HG02884 (cell line): ENCODE measurements around the gene ACBD6.

Source experiments
- ATAC-seq: cut with Tn5 transposase; IDR thresholded peaks from one replicate; pipeline ENCODE4 v1.9.1; 2021; ENCODE audit warnings: mild to moderate bottlenecking, moderate library complexity; ENCODE audit not compliant: unreplicated experiment

ACBD6 gene

GRCh38 chr1:180258935-180259334 is 243.4 kb downstream of the ACBD6 start:
- ATAC-seq: no peak

- no peak for ATAC-seq
Observed at GRCh38 chr1:180258290-180258689, 244.1 kb downstream of the ACBD6 start.

GRCh38 chr1:180257486-180257885 is 244.9 kb downstream of the ACBD6 start:
- no peak for ATAC-seq

- no peak for ATAC-seq
Observed at GRCh38 chr1:180257028-180257386, 245.4 kb downstream of the ACBD6 start.

- ATAC-seq: no peak
Observed at GRCh38 chr1:180256341-180257027, 245.9 kb downstream of the ACBD6 start.

GRCh38 chr1:180255536-180256340 is 246.6 kb downstream of the ACBD6 start:
- no peak for ATAC-seq

GRCh38 chr1:180254854-180255253 is 247.5 kb downstream of the ACBD6 start:
- ATAC-seq: no peak

- ATAC-seq: no peak
Observed at GRCh38 chr1:180254496-180254819, 247.9 kb downstream of the ACBD6 start.

- no peak for ATAC-seq
Observed at GRCh38 chr1:180253585-180254495, 248.5 kb downstream of the ACBD6 start.

GRCh38 chr1:180252638-180253536 is 249.5 kb downstream of the ACBD6 start:
- peak; percentile 61 for ATAC-seq

- ATAC-seq: no peak
Observed at GRCh38 chr1:180251526-180252305, 250.7 kb downstream of the ACBD6 start.

GRCh38 chr1:180250883-180251509 is 251.4 kb downstream of the ACBD6 start:
- ATAC-seq: no peak

- ATAC-seq: no peak
Observed at GRCh38 chr1:180250499-180250770, 251.9 kb downstream of the ACBD6 start.

- no peak for ATAC-seq
Observed at GRCh38 chr1:180249725-180250498, 252.5 kb downstream of the ACBD6 start.

- no peak for ATAC-seq
Observed at GRCh38 chr1:180248731-180249681, 253.4 kb downstream of the ACBD6 start.

GRCh38 chr1:180248176-180248575 is 254.2 kb downstream of the ACBD6 start:
- no peak for ATAC-seq

GRCh38 chr1:180247580-180247979 is 254.8 kb downstream of the ACBD6 start:
- ATAC-seq: no peak

- no peak for ATAC-seq
Observed at GRCh38 chr1:180247061-180247460, 255.3 kb downstream of the ACBD6 start.
